PC-3 (cell line): Measurements from ENCODE around the gene PRR15.

ENCODE experiments used
- CTCF ChIP-seq: fragments of 300-600 bp; sonication (generic); conservative IDR thresholded peaks from 2 replicates; pipeline ENCODE4 v1.5.1; 2017; ENCODE audit warnings: antibody characterized with exemption, low read depth, mild to moderate bottlenecking, low read length
- EZH2 ChIP-seq: fragments of 300-600 bp; sonication (generic); IDR thresholded peaks from one replicate; pipeline ENCODE4 v1.6.1; 2017; ENCODE audit warnings: antibody characterized with exemption, mild to moderate bottlenecking, low read length; ENCODE audit not compliant: unreplicated experiment
- EZH2phosphoT487 ChIP-seq: fragments of 300-600 bp; sonication (generic); IDR thresholded peaks from 2 replicates; pipeline ENCODE4 v1.6.1; 2018; ENCODE audit warnings: mild to moderate bottlenecking, antibody characterized with exemption, low read length, borderline replicate concordance

- TF ChIP-seq CTCF (no peak), EZH2phosphoT487 (no peak), EZH2 (no peak)
Measured at GRCh38 chr7:29552392-29552791, 11.2 kb upstream of the PRR15 start.
